K562 (cell line): ENCODE measurements around the gene FITM1. TPM values are rescaled to one million over a fixed set of nuclear protein-coding genes. Genes with fewer than 3 reads are reported as not detected.

Experiments used
- ATAC-seq: fragments of 200-7000 bp; cut with Tn5 transposase; 3 replicates; pipeline ENCODE4 v1.9.1; 2020; ENCODE audit warnings: moderate library complexity
- BruUV-seq: library from RNA; stranded (reverse); fragments of 400-500 nt; replicated peaks from 2 replicates; lab custom pipeline; 2021; lab: Mats Ljungman, UMichigan
- CTCF ChIA-PET: fragments of 300-600 bp; formaldehyde crosslinking; extraction: SDS; loops from one replicate; lab custom pipeline; 2021; ENCODE audit warnings: low intra/inter-chr PET ratio; lab: Yijun Ruan, JAX
- POLR2A ChIA-PET: fragments of 300-600, 350-650 bp; sonication (Branson Sonifier 250); formaldehyde crosslinking; extraction: SDS; loops from one replicate; lab custom pipeline; 2021; ENCODE audit warnings: antibody characterized with exemption, inconsistent platforms; lab: Yijun Ruan, JAX
- DNase-seq, 4 experiments: peaks; one replicate each; pipeline versions ENCODE4 v3.0.0 to v3.0.0-alpha.2; 2011 to 2018; ENCODE audit warnings: low spot score in 3 of 4, mixed read lengths in 3 of 4; ENCODE audit errors: extremely low read depth in 1 of 4
- FAIRE-seq: peaks from 2 replicates; lab custom pipeline; 2011; peaks lifted over from hg19 to GRCh38; lab: Jason Lieb, UNC
- H2AFZ ChIP-seq: 2 replicates; pipeline ENCODE4 v1.6.0; 2011; ENCODE audit warnings: low read depth, low read length, control low read depth, inconsistent platforms
- H3K27ac ChIP-seq: fragments of 200-600 bp; 3 replicates; pipeline ENCODE4 v1.8.0; 2011; ENCODE audit warnings: low read depth, mild to moderate bottlenecking, control low read depth, inconsistent platforms, low read length, moderate library complexity, mixed read lengths; ENCODE audit errors: extremely low read depth
- H3K27me3 ChIP-seq, 2 experiments: fragments of 300-600 bp in 1 of 2; 2 replicates in 1 of 2; 3 replicates in 1 of 2; pipeline versions ENCODE4 v1.6.0 to v1.8.0; 2011; ENCODE audit warnings: inconsistent platforms in 2 of 2, low read length in 2 of 2, mild to moderate bottlenecking in 1 of 2, mixed read lengths in 1 of 2, moderate library complexity in 1 of 2; ENCODE audit not compliant: control insufficient read depth in 2 of 2, insufficient read depth in 2 of 2
- H3K36me3 ChIP-seq: fragments of 300-600 bp; 3 replicates; pipeline ENCODE4 v1.8.0; 2011; ENCODE audit warnings: mild to moderate bottlenecking, low read length, inconsistent platforms; ENCODE audit not compliant: control insufficient read depth, insufficient read depth
- H3K4me1 ChIP-seq, 2 experiments: fragments of 200-600 bp in 1 of 2; replicated peaks in 1 of 2; 2 replicates in 1 of 2; 3 replicates in 1 of 2; pipeline versions ENCODE4 v1.5.1 to v1.8.0; 2011; ENCODE audit warnings: inconsistent platforms in 2 of 2, low read length in 2 of 2, mild to moderate bottlenecking in 1 of 2, mixed read lengths in 1 of 2, moderate library complexity in 1 of 2; ENCODE audit not compliant: control insufficient read depth in 2 of 2, insufficient read depth in 2 of 2
- H3K4me2 ChIP-seq: 2 replicates; pipeline ENCODE4 v1.6.1; 2011; ENCODE audit warnings: low read length, control low read depth, inconsistent platforms, mixed read lengths; ENCODE audit not compliant: insufficient read depth
- H3K4me3 ChIP-seq: fragments of 200-600 bp; sonication (generic), shearing (Covaris generic); 2 replicates; pipeline ENCODE4 v1.5.1; 2016; ENCODE audit warnings: control low read depth, inconsistent platforms
- H3K79me2 ChIP-seq: fragments of 200-600 bp; 3 replicates; pipeline ENCODE4 v1.8.0; 2011; ENCODE audit warnings: low read length, inconsistent platforms; ENCODE audit not compliant: control insufficient read depth, insufficient read depth
- H3K9ac ChIP-seq, 2 experiments: 2 replicates each; pipeline versions ENCODE4 v1.6.0 to v1.6.1; 2011; ENCODE audit warnings: low read depth in 2 of 2, low read length in 2 of 2, control low read depth in 1 of 2, inconsistent platforms in 1 of 2, mild to moderate bottlenecking in 1 of 2, mixed read lengths in 1 of 2; ENCODE audit not compliant: insufficient read depth in 1 of 2
- H3K9me1 ChIP-seq: one replicate; pipeline ENCODE4 v1.6.0; 2011; ENCODE audit warnings: inconsistent platforms, mild to moderate bottlenecking, low read length, moderate library complexity; ENCODE audit not compliant: control insufficient read depth, insufficient read depth
- H3K9me3 ChIP-seq: replicated peaks from 2 replicates; pipeline ENCODE4 v1.5.1; 2011; ENCODE audit warnings: low read depth, low read length, inconsistent platforms; ENCODE audit not compliant: control insufficient read depth, insufficient read depth
- H4K20me1 ChIP-seq: replicated peaks from 2 replicates; pipeline ENCODE4 v1.6.1; 2011; ENCODE audit warnings: low read length, inconsistent platforms, mixed read lengths; ENCODE audit not compliant: control insufficient read depth, insufficient read depth
- ARID4B ChIP-seq: sonication (generic); formaldehyde crosslinking; IDR thresholded peaks from 2 replicates; pipeline ENCODE4 v1.8.0; 2022; ENCODE audit warnings: mild to moderate bottlenecking, missing genetic modification reagents
- E2F1 ChIP-seq: sonication (generic); formaldehyde crosslinking; IDR thresholded peaks from 2 replicates; pipeline ENCODE4 v1.8.1; 2023; ENCODE audit warnings: mild to moderate bottlenecking, missing genetic modification reagents, moderate library complexity
- E4F1 ChIP-seq: fragments of 250-450 bp; sonication (Bioruptor Pico); IDR thresholded peaks from 2 replicates; pipeline ENCODE4 v1.5.0; 2021; ENCODE audit warnings: mild to moderate bottlenecking, borderline replicate concordance
- FOXP1 ChIP-seq: sonication (generic); formaldehyde crosslinking; IDR thresholded peaks from 2 replicates; pipeline ENCODE4 v1.8.0; 2022; ENCODE audit warnings: mild to moderate bottlenecking, missing genetic modification reagents
- GATAD2B ChIP-seq: fragments of 450-650 bp; IDR thresholded peaks from 2 replicates; pipeline ENCODE4 v1.6.1; 2017; ENCODE audit warnings: mild to moderate bottlenecking, borderline replicate concordance
- KHSRP ChIP-seq: fragments of 450-650 bp; IDR thresholded peaks from 2 replicates; pipeline ENCODE4 v1.6.1; 2017
- MNT ChIP-seq, 2 experiments: fragments of 450-650 bp; conservative IDR thresholded peaks; 2 replicates each; pipeline ENCODE4 v1.6.1; 2017; ENCODE audit warnings: mild to moderate bottlenecking in 2 of 2, moderate library complexity in 2 of 2
- SIRT6 ChIP-seq: IDR thresholded peaks from one replicate; pipeline ENCODE4 v1.6.1; 2012; ENCODE audit warnings: low read depth, mild to moderate bottlenecking, control low read depth, inconsistent platforms, low read length, moderate library complexity
- TCF7L2 ChIP-seq: fragments of 150-350 bp; IDR thresholded peaks from 2 replicates; pipeline ENCODE4 v1.6.1; 2016; ENCODE audit warnings: low read depth, mild to moderate bottlenecking, low read length, moderate library complexity
- ZBTB7A ChIP-seq: IDR thresholded peaks from 2 replicates; pipeline ENCODE4 v1.6.1; 2011; ENCODE audit warnings: low read depth, mild to moderate bottlenecking, low read length, moderate library complexity, borderline replicate concordance; ENCODE audit not compliant: control insufficient read depth
- ZNF197 ChIP-seq: fragments of 200-800 bp; sonication (Bioruptor generic); IDR thresholded peaks from 2 replicates; pipeline ENCODE4 v1.6.1; 2016; ENCODE audit warnings: low read depth, missing genetic modification characterization, missing compliant biosample characterization
- ZNF589 ChIP-seq: fragments of 200-800 bp; sonication (Bioruptor generic); IDR thresholded peaks from 2 replicates; pipeline ENCODE4 v1.6.1; 2016; ENCODE audit warnings: low read depth, missing genetic modification characterization, missing compliant biosample characterization
- WGBS: fragments of 100-300 bp; shearing (Covaris generic); methylation state at CpG from one replicate; pipeline ENCODE4 v1.1.6; 2016; ENCODE audit warnings: low coverage, mixed read lengths; ENCODE audit not compliant: insufficient coverage; ENCODE audit errors: missing lambda C conversion rate; 5-methylcytosine and 5-hydroxymethylcytosine counted together
- in situ Hi-C: fragments of 300-500 bp; cut with MboI; formaldehyde crosslinking; loops from 4 replicates; pipeline ENCODE4 v1.15.0; 2018; ENCODE audit warnings: inconsistent platforms, mixed read lengths
- intact Hi-C: fragments of 100-400 bp; cut with micrococcal nuclease; formaldehyde crosslinking; loops from 2 replicates; pipeline ENCODE4 v1.14.2; 2022
- polyA plus RNA-seq, 8 experiments: library from polyadenylated mRNA; depleted of rRNA in 4 of 8; stranded (reverse) in 5 of 8; unstranded in 3 of 8; fragments of >200 nt; fragmentation: Nextera tagmentation in 2 of 8; fragmentation: Illumina TruSeq in 1 of 8; extraction: Ambion mirVana in 2 of 8; extraction: Trizol in 1 of 8; gene quantifications; 2 replicates each; pipeline versions ENCODE4 v1.2.1 to v1.2.3, GENCODE V29; 2011 to 2014; ENCODE audit warnings: inconsistent platforms in 1 of 8, missing spikeins in 1 of 8
- total RNA-seq, 7 experiments: library from RNA; depleted of rRNA in 6 of 7; stranded (reverse); fragments of >200 nt in 6 of 7; fragmentation: Illumina TruSeq in 2 of 7; extraction: Trizol in 2 of 7; gene quantifications; 2 replicates each; pipeline versions ENCODE4 v1.2.1 to v1.2.3, GENCODE V29; 2011 to 2021; ENCODE audit warnings: low replicate concordance in 1 of 7

Gene FITM1
- total and polyA plus RNA-seq, 9 of the 15 experiments (the other 6 are each of a cell fraction or from before 2014, with no cell fraction given) = 0.09 to 0.20 TPM; not detected in 7

GRCh38 chr14:24177891-24178290, 47.4 kb downstream of the FITM1 start:
- BruUV-seq = no TSS peak
- H3K4me1 ChIP-seq = no peaks in the 10 kb centered on the region; a peak in 2 of 5 replicates
- intact Hi-C loops = no loop called here
- H3K9ac ChIP-seq = no peak overlapping the region
- H3K36me3 ChIP-seq = peaks cover 44% of the 10 kb centered on the region; the same call in 2 of the 3 replicates
- no peaks in the 10 kb centered on the region for H3K9me3 ChIP-seq
- FAIRE-seq (no peak), ATAC-seq (no peak), DNase-seq (no peak)
- WGBS = 100% methylated on average over 3 of the region's 14 CpGs
- no peak overlapping the region for H2AFZ ChIP-seq
- no peaks in the 10 kb centered on the region for H3K79me2 ChIP-seq
- POLR2A ChIA-PET = interaction anchor here (1.2 kb wide), 1 partner anchor 11 kb away, joined by 4 read pairs; the partner anchor contains the start of gene IPO4
- CTCF ChIA-PET = no interaction called here
- no peak overlapping the region for H3K27ac ChIP-seq
- no peaks in the 10 kb centered on the region for H4K20me1 ChIP-seq
- H3K4me3 ChIP-seq = no peak overlapping the region
- no peaks in the 10 kb centered on the region for H3K27me3 ChIP-seq
- in situ Hi-C loops = no loop called here
- no peak overlapping the region for H3K4me2 ChIP-seq
- no peaks in the 10 kb centered on the region for H3K9me1 ChIP-seq
- TF ChIP-seq ARID4B (CRISPR knock-in tag) (no peak), TCF7L2 (no peak), GATAD2B (no peak), SIRT6 (no peak), E2F1 (CRISPR knock-in tag) (no peak), FOXP1 (CRISPR knock-in tag) (no peak), ZNF589 (CRISPR knock-in tag) (no peak), MNT (conservative IDR thresholded peaks at IDR 0.05) (no peak), KHSRP (no peak), ZNF197 (CRISPR knock-in tag) (no peak), E4F1 (CRISPR knock-in tag) (no peak), ZBTB7A (no peak)
